Mucosa of descending colon (tissue), 3 donors: ENCODE results near the gene SLC25A38. TPM values are rescaled to one million over a fixed set of nuclear protein-coding genes. Genes with fewer than 3 reads are reported as not detected.

Source experiments
- ATAC-seq: fragments of 200-7000 bp; cut with Tn5 transposase; one replicate; pipeline ENCODE4 v1.9.1; 2020; ENCODE audit warnings: mild to moderate bottlenecking, moderate library complexity
- DNase-seq, 3 donors: peaks; one replicate each; pipeline ENCODE4 v3.0.0-alpha.2; 2020
- H3K36me3 ChIP-seq: fragments of 200-600 bp; one replicate; pipeline ENCODE4 v1.8.0; 2021; ENCODE audit warnings: low read depth, mild to moderate bottlenecking
- H3K4me1 ChIP-seq: fragments of 200-600 bp; one replicate; pipeline ENCODE4 v1.8.0; 2021; ENCODE audit warnings: low read depth, mild to moderate bottlenecking
- H3K4me3 ChIP-seq: fragments of 200-600 bp; one replicate; pipeline ENCODE4 v1.8.0; 2021; ENCODE audit warnings: mild to moderate bottlenecking
- H3K9me3 ChIP-seq: fragments of 200-600 bp; one replicate; pipeline ENCODE4 v1.8.0; 2021; ENCODE audit warnings: mild to moderate bottlenecking
- intact Hi-C, 2 donors: fragments of 100-400 bp; cut with DNase I in 1 of 2; cut with micrococcal nuclease in 1 of 2; formaldehyde crosslinking; loops; one replicate each; pipeline versions ENCODE4 v1.11.0 to v1.11.1; 2022; cut with DNase I, micrococcal nuclease
- total RNA-seq, 3 donors: library from RNA; stranded (reverse); fragmentation: NEBNext Ultra II Directional in 2 of 3; extraction: Animal tissue kit (Norgen Biotek cat#: 25700) in 2 of 3; gene quantifications; one replicate each; pipeline versions ENCODE4 v1.2.1 to v1.2.4, GENCODE V29; 2021 to 2023
- TF ChIP-seq, protein P1 (sequence below): fragments of 200-600 bp; IDR thresholded peaks from one replicate; pipeline ENCODE4 v1.8.0; 2022; ENCODE audit warnings: antibody characterized with exemption, mild to moderate bottlenecking
- donor health status: DM: no; HTN: no; CAD: no; lungs with moderate emphysema.
- donor health status: DM: no; HTN: no; CAD: no.
- donor health status: DM: no; HTN: yes; CAD: no.

SLC25A38 gene
- total RNA-seq, 3 donors from 2014 or later, result 29.3 to 35.3 (median 34.4) TPM

DNA sequence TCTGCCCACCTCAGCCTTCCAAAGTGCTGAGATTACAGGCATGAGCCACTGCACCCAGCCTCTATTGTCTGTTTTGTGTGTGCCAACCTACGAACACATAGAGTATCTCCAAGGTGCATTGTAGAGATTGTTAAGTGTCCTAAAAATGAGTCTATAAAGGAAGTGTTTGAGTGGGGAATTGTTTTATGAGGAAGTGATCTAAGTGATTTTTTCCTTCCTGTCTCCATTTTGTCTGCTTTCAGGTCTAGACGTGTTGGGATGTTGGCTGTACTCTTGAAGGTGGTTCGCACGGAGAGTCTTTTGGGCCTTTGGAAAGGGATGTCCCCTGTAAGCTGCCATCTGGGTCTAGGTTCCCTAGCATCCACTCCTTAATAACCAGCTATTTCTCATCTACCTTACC, 7.0 kb downstream of the SLC25A38 start:
- Histone ChIP-seq H3K9me3 (no peaks in the 10 kb centered on the region), H3K4me1 (peaks cover 24% of the 10 kb centered on the region), H3K4me3 (no peak overlapping the region), H3K36me3 (peaks cover 8% of the 10 kb centered on the region)
- DNase-seq (no peak), ATAC-seq (no peak)
- TF ChIP-seq, protein P1, sequence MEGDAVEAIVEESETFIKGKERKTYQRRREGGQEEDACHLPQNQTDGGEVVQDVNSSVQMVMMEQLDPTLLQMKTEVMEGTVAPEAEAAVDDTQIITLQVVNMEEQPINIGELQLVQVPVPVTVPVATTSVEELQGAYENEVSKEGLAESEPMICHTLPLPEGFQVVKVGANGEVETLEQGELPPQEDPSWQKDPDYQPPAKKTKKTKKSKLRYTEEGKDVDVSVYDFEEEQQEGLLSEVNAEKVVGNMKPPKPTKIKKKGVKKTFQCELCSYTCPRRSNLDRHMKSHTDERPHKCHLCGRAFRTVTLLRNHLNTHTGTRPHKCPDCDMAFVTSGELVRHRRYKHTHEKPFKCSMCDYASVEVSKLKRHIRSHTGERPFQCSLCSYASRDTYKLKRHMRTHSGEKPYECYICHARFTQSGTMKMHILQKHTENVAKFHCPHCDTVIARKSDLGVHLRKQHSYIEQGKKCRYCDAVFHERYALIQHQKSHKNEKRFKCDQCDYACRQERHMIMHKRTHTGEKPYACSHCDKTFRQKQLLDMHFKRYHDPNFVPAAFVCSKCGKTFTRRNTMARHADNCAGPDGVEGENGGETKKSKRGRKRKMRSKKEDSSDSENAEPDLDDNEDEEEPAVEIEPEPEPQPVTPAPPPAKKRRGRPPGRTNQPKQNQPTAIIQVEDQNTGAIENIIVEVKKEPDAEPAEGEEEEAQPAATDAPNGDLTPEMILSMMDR, result no peak
- intact Hi-C loops, result no loop called here

DNA sequence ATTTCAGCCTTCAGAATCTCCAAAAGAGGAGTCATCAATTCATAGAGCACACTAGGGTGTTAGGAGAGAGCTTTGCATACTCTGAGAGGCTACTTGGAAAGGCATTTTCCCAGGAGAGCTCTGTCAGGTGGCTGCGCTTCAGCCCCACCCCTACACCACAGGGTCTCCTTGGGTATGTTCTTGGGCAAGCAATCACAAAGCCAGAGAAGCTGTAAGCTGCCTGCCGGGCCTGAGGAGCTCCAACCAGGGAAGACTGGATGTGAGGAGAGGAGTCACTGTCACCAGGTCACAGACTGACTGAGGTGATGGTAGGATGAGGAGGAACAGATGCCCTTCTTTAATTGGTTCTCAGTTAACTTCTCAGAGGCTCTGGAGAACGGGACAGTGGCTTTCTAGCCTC, 13.5 kb downstream of the SLC25A38 start:
- Histone ChIP-seq H3K9me3 (no peaks in the 10 kb centered on the region), H3K4me1 (no peaks in the 10 kb centered on the region), H3K36me3 (peaks cover 5% of the 10 kb centered on the region), H3K4me3 (no peak overlapping the region)
- no peak for DNase-seq
- TF ChIP-seq, protein P1, result no peak
- ATAC-seq, result no peak
- intact Hi-C loops, result no loop called here

DNA sequence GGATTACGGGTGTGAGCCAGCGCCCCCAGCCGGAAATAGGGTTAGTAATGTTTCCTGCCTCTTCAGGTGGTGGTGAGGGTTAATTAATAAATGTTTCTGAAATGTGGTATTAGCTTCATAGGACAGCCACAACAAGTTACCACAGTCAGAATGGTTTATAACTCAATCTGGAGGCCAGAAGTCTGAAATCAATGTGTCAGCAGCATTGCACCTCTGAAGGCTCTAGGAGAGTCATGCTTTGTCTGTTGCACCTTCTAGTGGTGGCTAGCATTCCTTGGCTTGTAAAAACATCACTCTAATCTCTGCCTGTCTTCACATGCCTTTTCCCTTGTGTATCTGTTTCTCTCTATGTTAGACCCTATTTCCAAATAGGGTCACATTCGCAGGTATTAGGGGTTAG, 15.5 kb downstream of the SLC25A38 start:
- intact Hi-C loops, result no loop called here

DNA sequence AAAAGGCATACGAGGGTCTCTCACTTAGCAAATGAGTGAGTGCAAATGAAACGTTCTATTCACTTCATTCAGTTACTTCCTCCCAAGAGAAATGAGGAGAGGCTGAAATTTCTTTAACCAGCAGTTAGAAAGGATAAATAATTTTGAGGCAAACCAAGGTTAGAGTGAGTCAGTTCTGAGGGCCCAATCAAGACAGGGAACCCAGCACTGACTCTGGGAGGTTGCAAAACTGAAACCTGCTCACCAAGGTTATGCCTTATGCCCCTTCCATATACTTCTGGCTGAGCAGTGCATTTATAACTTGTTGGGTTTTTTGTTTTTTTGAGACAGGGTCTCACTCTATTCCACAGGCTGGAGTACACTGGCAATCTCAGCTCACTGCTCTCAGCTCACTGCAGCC, 18.8 kb downstream of the SLC25A38 start:
- TF ChIP-seq, protein P1, result no peak
- no peaks in the 10 kb centered on the region for H3K4me1 ChIP-seq
- no peak for ATAC-seq

More for the DNA sequence above, 15.5 kb downstream of the SLC25A38 start:
- DNase-seq, result no peak
- no peak for ATAC-seq
- Histone ChIP-seq H3K4me1 (no peaks in the 10 kb centered on the region), H3K4me3 (no peak overlapping the region), H3K36me3 (peaks cover 4% of the 10 kb centered on the region), H3K9me3 (no peaks in the 10 kb centered on the region)
- TF ChIP-seq, protein P1, result no peak

DNA sequence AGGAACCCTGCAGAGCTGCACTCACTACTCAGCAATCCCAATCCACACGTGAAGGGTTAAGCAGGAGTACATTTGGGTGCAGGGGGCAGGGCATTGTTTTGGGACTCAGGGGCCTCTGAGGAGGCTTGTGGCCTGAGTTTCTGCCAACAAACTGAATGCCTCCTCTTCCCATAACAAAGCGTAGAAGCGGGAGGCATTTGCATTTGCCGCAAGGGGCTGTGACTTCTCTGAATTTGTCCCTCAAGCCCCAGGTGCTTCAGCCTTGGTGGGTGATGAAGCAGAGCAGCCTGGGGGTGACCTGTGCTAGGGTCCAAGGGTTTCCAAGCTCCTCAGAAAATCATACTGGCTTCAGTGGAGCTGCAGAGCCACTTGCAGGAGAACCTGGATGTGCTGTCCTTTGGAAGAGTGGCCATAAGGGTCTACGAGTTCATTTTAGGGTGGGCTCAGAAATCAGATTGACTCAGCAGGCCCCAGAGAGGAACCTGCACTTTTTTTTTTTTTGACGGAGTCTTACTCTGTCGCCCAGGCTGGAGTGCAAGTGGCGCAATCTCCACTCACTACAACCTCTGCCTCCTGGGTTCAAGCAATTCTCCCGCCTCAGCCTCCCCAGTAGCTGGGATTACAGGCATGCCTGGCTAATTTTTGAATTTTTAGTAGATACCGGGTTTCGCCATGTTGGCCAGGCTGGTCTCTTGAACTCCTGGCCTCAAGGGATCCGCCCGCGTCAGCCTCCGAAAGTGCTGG, 21.9 kb downstream of the SLC25A38 start:
- TF ChIP-seq, protein P1, result no peak
- Histone ChIP-seq H3K4me1 (peaks cover 17% of the 10 kb centered on the region), H3K9me3 (no peaks in the 10 kb centered on the region), H3K4me3 (no peak overlapping the region), H3K36me3 (no peaks in the 10 kb centered on the region)
- DNase-seq, result no peak
- ATAC-seq, result no peak
- intact Hi-C loops, result no loop called here

More for the DNA sequence above, 18.8 kb downstream of the SLC25A38 start:
- no peaks in the 10 kb centered on the region for H3K36me3 ChIP-seq
- no peak overlapping the region for H3K4me3 ChIP-seq
- no peaks in the 10 kb centered on the region for H3K9me3 ChIP-seq
- DNase-seq, result no peak
- intact Hi-C loops, result no loop called here
